Neural crest cell (in vitro differentiated cells): ENCODE measurements around the gene KCNIP3. TPM values are rescaled to one million over a fixed set of nuclear protein-coding genes. Genes with fewer than 3 reads are reported as not detected.

Experiments used
- DNase-seq: peaks from one replicate; pipeline ENCODE4 v3.0.0; 2021; ENCODE audit warnings: low read depth, mixed read lengths, low spot score
- H3K27ac Mint-ChIP-seq: one replicate; pipeline ENCODE4 v1.8.0; 2021; ENCODE audit warnings: mild to moderate bottlenecking, mixed read lengths; ENCODE audit not compliant: unreplicated experiment
- H3K27me3 Mint-ChIP-seq: 2 replicates; pipeline ENCODE4 v1.8.0; 2021; ENCODE audit warnings: low read depth, mild to moderate bottlenecking, mixed read lengths
- H3K36me3 Mint-ChIP-seq: 2 replicates; pipeline ENCODE4 v1.8.0; 2021; ENCODE audit warnings: low read depth, mild to moderate bottlenecking, mixed read lengths
- H3K4me1 Mint-ChIP-seq: 2 replicates; pipeline ENCODE4 v1.8.0; 2021; ENCODE audit warnings: mixed read lengths
- H3K4me3 Mint-ChIP-seq: one replicate; pipeline ENCODE4 v1.8.0; 2021; ENCODE audit warnings: mild to moderate bottlenecking, mixed read lengths
- H3K9me3 Mint-ChIP-seq: 2 replicates; pipeline ENCODE4 v1.8.0; 2021; ENCODE audit warnings: mixed read lengths
- total RNA-seq: library from RNA; stranded (reverse); gene quantifications from 2 replicates; pipeline ENCODE4 v1.2.1, GENCODE V29; 2021
- TF ChIP-seq, protein P1 (sequence below): fragments of 200-600 bp; sonication (generic); conservative IDR thresholded peaks from 2 replicates; pipeline ENCODE4 v1.5.0; 2021; ENCODE audit warnings: antibody characterized with exemption, mild to moderate bottlenecking

Gene KCNIP3
- total RNA-seq, 1 donor from 2014 or later: 2.9 TPM

GRCh38 chr2:95325590-95326432 is 28.7 kb downstream of the KCNIP3 start:
- Mint-ChIP-seq H3K4me3 (no peak overlapping the region), H3K27me3 (no peaks in the 10 kb centered on the region), H3K4me1 (no peaks in the 10 kb centered on the region), H3K36me3 (no peaks in the 10 kb centered on the region), H3K27ac (peak overlapping the region; percentile 1), H3K9me3 (peaks cover 3% of the 10 kb centered on the region)
- no peak for DNase-seq
- TF ChIP-seq, protein P1, sequence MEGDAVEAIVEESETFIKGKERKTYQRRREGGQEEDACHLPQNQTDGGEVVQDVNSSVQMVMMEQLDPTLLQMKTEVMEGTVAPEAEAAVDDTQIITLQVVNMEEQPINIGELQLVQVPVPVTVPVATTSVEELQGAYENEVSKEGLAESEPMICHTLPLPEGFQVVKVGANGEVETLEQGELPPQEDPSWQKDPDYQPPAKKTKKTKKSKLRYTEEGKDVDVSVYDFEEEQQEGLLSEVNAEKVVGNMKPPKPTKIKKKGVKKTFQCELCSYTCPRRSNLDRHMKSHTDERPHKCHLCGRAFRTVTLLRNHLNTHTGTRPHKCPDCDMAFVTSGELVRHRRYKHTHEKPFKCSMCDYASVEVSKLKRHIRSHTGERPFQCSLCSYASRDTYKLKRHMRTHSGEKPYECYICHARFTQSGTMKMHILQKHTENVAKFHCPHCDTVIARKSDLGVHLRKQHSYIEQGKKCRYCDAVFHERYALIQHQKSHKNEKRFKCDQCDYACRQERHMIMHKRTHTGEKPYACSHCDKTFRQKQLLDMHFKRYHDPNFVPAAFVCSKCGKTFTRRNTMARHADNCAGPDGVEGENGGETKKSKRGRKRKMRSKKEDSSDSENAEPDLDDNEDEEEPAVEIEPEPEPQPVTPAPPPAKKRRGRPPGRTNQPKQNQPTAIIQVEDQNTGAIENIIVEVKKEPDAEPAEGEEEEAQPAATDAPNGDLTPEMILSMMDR: no peak

- Mint-ChIP-seq H3K27me3 (no peaks in the 10 kb centered on the region), H3K4me3 (no peak overlapping the region), H3K36me3 (no peaks in the 10 kb centered on the region), H3K4me1 (no peaks in the 10 kb centered on the region), H3K9me3 (peaks cover 3% of the 10 kb centered on the region), H3K27ac (no peak overlapping the region)
- no peak for DNase-seq
- TF ChIP-seq, protein P1: no peak
These were observed 29.4 kb downstream of the KCNIP3 start for GRCh38 chr2:95326433-95327140.

- no peaks in the 10 kb centered on the region for H3K36me3 Mint-ChIP-seq
- DNase-seq: no peak
- H3K4me3 Mint-ChIP-seq: no peak overlapping the region
- H3K9me3 Mint-ChIP-seq: peaks cover 3% of the 10 kb centered on the region
- TF ChIP-seq, protein P1: no peak
- H3K27ac Mint-ChIP-seq: no peak overlapping the region
- no peaks in the 10 kb centered on the region for H3K4me1 Mint-ChIP-seq
- no peaks in the 10 kb centered on the region for H3K27me3 Mint-ChIP-seq
These were observed 30.7 kb downstream of the KCNIP3 start for GRCh38 chr2:95327861-95328260.

- H3K27ac Mint-ChIP-seq: peak overlapping the region; percentile 51
These were observed 31.4 kb downstream of the KCNIP3 start for GRCh38 chr2:95328358-95329125.

GRCh38 chr2:95329401-95329800 is 32.3 kb downstream of the KCNIP3 start:
- Mint-ChIP-seq H3K4me3 (no peak overlapping the region), H3K27me3 (no peaks in the 10 kb centered on the region), H3K27ac (no peak overlapping the region), H3K4me1 (no peaks in the 10 kb centered on the region), H3K9me3 (peaks cover 3% of the 10 kb centered on the region), H3K36me3 (no peaks in the 10 kb centered on the region)
- TF ChIP-seq, protein P1: no peak
- no peak for DNase-seq

More at GRCh38 chr2:95328358-95329125, 31.4 kb downstream of the KCNIP3 start:
- Mint-ChIP-seq H3K36me3 (no peaks in the 10 kb centered on the region), H3K9me3 (peaks cover 3% of the 10 kb centered on the region), H3K27me3 (no peaks in the 10 kb centered on the region), H3K4me1 (no peaks in the 10 kb centered on the region), H3K4me3 (no peak overlapping the region)
- TF ChIP-seq, protein P1: no peak
- no peak for DNase-seq
